Osteoblast (primary cell): Measurements from ENCODE around the gene MAN2B1. TPM values are rescaled to one million over a fixed set of nuclear protein-coding genes. Genes with fewer than 3 reads are reported as not detected.
A peak's percentile ranks its signal among the peaks of the same experiment; 100 is the strongest.

Experiments
- DNase-seq: peaks from one replicate; pipeline ENCODE4 v3.0.0; 2011; ENCODE audit warnings: low spot score, mixed read lengths; ENCODE audit not compliant: insufficient read length; ENCODE audit errors: missing footprints
- H2AFZ ChIP-seq: 2 replicates; pipeline ENCODE4 v1.6.0; 2011; ENCODE audit warnings: mild to moderate bottlenecking, low read length
- H3K27ac ChIP-seq: 2 replicates; pipeline ENCODE4 v1.5.1; 2011; ENCODE audit warnings: mild to moderate bottlenecking, low read depth, low read length, moderate library complexity
- H3K27me3 ChIP-seq: 2 replicates; pipeline ENCODE4 v1.6.0; 2012; ENCODE audit warnings: mild to moderate bottlenecking, control low read depth, inconsistent platforms, low read length, moderate library complexity; ENCODE audit not compliant: insufficient read depth
- H3K36me3 ChIP-seq: 2 replicates; pipeline ENCODE4 v1.5.1; 2011; ENCODE audit warnings: mild to moderate bottlenecking, low read length, control low read depth, moderate library complexity; ENCODE audit not compliant: insufficient read depth
- H3K4me1 ChIP-seq: 2 replicates; pipeline ENCODE4 v1.5.1; 2011; ENCODE audit warnings: mild to moderate bottlenecking, low read length, control low read depth, moderate library complexity; ENCODE audit not compliant: insufficient read depth
- H3K4me2 ChIP-seq: 2 replicates; pipeline ENCODE4 v1.6.0; 2011; ENCODE audit warnings: mild to moderate bottlenecking, low read length; ENCODE audit not compliant: insufficient read depth
- H3K4me3 ChIP-seq: fragments of 200-600 bp; sonication (generic); 3 replicates; pipeline ENCODE4 v1.5.1; 2012; ENCODE audit warnings: mild to moderate bottlenecking, low read length, inconsistent platforms; ENCODE audit not compliant: insufficient read depth
- H3K79me2 ChIP-seq: 2 replicates; pipeline ENCODE4 v1.6.0; 2012; ENCODE audit warnings: mild to moderate bottlenecking, low read length, control low read depth, inconsistent platforms; ENCODE audit not compliant: insufficient read depth
- H3K9me3 ChIP-seq: 2 replicates; pipeline ENCODE4 v1.5.1; 2011; ENCODE audit warnings: low read depth, low read length, control low read depth
- H4K20me1 ChIP-seq: 2 replicates; pipeline ENCODE4 v1.6.0; 2012; ENCODE audit warnings: mild to moderate bottlenecking, low read length, control low read depth; ENCODE audit not compliant: insufficient read depth
- total RNA-seq: library from RNA; depleted of rRNA; stranded (reverse); fragments of >200 nt; gene quantifications from 2 replicates; pipeline ENCODE4 v1.2.3, GENCODE V29; 2012
- TF ChIP-seq, protein P1 (sequence below): IDR thresholded peaks from 2 replicates; pipeline ENCODE4 v1.5.1; 2011; ENCODE audit warnings: mild to moderate bottlenecking, low read depth, low read length, moderate library complexity; ENCODE audit errors: extremely low read depth

MAN2B1 gene
- total RNA-seq, 1 donor, result 35.8 TPM

DNA sequence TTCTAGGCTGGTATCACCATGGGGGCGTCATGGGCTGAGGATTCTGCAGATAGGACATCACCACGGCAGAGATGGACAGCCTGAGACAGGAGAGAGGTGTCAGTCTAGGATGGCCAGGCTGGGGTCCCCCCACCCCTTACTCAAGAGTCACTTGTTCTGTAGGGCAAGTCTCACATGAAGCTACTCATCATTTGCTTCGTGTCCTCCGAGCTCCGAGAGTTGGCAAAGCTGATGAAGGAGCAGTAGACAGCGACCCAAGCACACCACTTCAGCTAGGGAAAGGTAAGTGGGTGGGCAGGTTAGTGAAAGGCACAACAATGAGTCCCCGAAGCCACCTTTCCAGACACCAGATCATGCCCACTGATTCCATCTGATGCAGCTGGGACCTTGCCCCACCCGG, 1.8 kb upstream of the MAN2B1 start:
- TF ChIP-seq, protein P1, sequence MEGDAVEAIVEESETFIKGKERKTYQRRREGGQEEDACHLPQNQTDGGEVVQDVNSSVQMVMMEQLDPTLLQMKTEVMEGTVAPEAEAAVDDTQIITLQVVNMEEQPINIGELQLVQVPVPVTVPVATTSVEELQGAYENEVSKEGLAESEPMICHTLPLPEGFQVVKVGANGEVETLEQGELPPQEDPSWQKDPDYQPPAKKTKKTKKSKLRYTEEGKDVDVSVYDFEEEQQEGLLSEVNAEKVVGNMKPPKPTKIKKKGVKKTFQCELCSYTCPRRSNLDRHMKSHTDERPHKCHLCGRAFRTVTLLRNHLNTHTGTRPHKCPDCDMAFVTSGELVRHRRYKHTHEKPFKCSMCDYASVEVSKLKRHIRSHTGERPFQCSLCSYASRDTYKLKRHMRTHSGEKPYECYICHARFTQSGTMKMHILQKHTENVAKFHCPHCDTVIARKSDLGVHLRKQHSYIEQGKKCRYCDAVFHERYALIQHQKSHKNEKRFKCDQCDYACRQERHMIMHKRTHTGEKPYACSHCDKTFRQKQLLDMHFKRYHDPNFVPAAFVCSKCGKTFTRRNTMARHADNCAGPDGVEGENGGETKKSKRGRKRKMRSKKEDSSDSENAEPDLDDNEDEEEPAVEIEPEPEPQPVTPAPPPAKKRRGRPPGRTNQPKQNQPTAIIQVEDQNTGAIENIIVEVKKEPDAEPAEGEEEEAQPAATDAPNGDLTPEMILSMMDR, result no peak
- H3K79me2 ChIP-seq, result peaks cover 47% of the 10 kb centered on the region

DNA sequence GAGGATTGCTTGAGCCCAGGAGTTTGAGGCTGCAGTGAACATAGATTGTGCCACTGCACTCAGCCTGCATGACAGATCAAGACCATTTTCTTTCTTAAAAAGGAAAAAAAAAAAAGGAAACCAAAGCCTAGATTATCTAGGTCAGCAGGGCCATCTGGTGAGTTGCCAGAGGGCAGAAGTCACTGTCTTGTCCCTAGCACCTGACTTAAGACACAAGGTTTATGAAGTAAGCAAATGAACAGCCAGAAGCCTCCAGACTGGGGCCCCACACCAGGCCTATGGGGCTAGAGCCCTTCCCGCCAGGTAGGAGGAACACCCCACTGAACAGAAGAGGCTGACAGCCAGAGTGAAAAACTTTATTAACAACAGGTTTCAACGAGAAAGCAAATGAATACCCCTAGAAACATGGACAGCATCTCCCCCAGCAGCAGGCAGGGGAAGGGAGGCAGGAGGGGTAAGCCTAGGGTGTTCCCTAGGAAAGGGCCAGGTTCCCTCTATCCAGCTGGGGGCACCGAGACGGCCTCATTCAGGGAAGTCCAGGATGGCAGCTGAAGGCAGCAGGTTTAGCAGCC, 1.3 kb upstream of the MAN2B1 start:
- peaks cover 23% of the 10 kb centered on the region for H3K36me3 ChIP-seq
- H3K4me1 ChIP-seq, result peaks cover 34% of the 10 kb centered on the region
- peak overlapping the region; percentile 100 for H3K4me2 ChIP-seq
- peak overlapping the region; percentile 95 for H3K27ac ChIP-seq
- H4K20me1 ChIP-seq, result peaks cover 5% of the 10 kb centered on the region
- H3K4me3 ChIP-seq, result peak overlapping the region; percentile 80
- DNase-seq, result peak; percentile 65
- H3K9me3 ChIP-seq, result no peaks in the 10 kb centered on the region
- H2AFZ ChIP-seq, result no peak overlapping the region
- H3K79me2 ChIP-seq, result peaks cover 47% of the 10 kb centered on the region
- TF ChIP-seq, protein P1, result no peak
- no peaks in the 10 kb centered on the region for H3K27me3 ChIP-seq

More for the DNA sequence above, 1.8 kb upstream of the MAN2B1 start:
- peak; percentile 62 for DNase-seq
- H3K27me3 ChIP-seq, result no peaks in the 10 kb centered on the region
- peaks cover 23% of the 10 kb centered on the region for H3K36me3 ChIP-seq
- H4K20me1 ChIP-seq, result peaks cover 8% of the 10 kb centered on the region
- H3K27ac ChIP-seq, result peak overlapping the region; percentile 95
- peak overlapping the region; percentile 80 for H3K4me3 ChIP-seq
- peak overlapping the region; percentile 89 for H3K4me2 ChIP-seq
- no peaks in the 10 kb centered on the region for H3K9me3 ChIP-seq
- peaks cover 34% of the 10 kb centered on the region for H3K4me1 ChIP-seq
- peak overlapping the region; percentile 90 for H2AFZ ChIP-seq

DNA sequence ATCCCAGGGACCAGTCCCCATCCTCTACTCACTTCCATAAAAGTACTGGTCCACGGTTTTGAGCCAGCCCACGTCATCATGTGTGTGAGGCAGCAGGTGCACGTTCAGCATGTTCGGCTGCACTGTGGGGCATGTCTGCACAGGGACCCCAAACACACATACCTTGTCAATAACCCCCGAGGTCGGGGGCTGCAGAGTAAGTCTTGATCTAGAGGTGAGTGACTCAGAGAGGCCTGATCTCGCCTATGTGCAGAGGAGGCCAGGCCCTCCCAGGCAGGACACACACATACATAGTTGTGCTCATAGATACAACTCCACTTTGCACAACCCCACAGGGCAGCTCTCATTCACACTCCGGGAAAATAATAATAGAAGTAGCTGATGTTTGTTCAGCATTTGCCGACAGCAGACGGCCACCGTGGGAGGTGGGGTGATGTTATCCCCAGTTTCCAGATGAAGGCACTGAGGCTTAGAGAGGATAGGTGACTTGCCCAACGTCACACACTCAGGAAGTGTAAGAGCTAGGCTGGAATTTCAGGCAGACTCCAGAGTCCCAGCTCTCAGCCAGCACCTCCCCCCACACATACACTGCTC, 774 bp downstream of the MAN2B1 start:
- no peaks in the 10 kb centered on the region for H4K20me1 ChIP-seq
- H3K79me2 ChIP-seq, result peaks cover 47% of the 10 kb centered on the region
- H3K9me3 ChIP-seq, result no peaks in the 10 kb centered on the region
- H3K4me3 ChIP-seq, result peak overlapping the region; percentile 88
- no peaks in the 10 kb centered on the region for H3K27me3 ChIP-seq
- DNase-seq, result peak; percentile 86
- H2AFZ ChIP-seq, result peak overlapping the region; percentile 81
- no peak overlapping the region for H3K27ac ChIP-seq
- peaks cover 23% of the 10 kb centered on the region for H3K36me3 ChIP-seq
- peaks cover 33% of the 10 kb centered on the region for H3K4me1 ChIP-seq
- H3K4me2 ChIP-seq, result peak overlapping the region; percentile 100
- TF ChIP-seq, protein P1, result no peak

DNA sequence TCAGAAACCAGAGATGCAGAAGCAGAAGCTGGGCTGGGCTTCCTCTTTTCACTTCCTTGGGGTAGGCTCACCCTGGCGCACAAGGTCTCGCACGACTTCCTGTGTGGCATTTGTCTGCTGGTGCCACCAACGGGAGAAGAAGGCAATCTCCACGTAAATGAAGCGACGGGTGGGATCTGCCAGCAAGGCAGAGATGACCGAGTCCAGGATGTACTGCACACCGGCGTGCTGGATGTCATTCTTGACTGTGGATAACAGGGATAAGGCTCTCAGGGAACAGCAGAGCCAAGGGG, 1.3 kb downstream of the MAN2B1 start:
- Histone ChIP-seq H2AFZ (no peak overlapping the region), H3K4me3 (no peak overlapping the region), H3K4me2 (no peak overlapping the region), H3K9me3 (no peaks in the 10 kb centered on the region), H3K36me3 (peaks cover 23% of the 10 kb centered on the region), H3K27ac (no peak overlapping the region), H3K27me3 (no peaks in the 10 kb centered on the region), H3K4me1 (peaks cover 28% of the 10 kb centered on the region), H3K79me2 (peaks cover 41% of the 10 kb centered on the region), H4K20me1 (no peaks in the 10 kb centered on the region)
- DNase-seq, result no peak
- TF ChIP-seq, protein P1, result no peak
